ENCODE measurements around the gene FOXM1.

Gene FOXM1

GRCh38 chr12:2877047-2877952 lies at the start of gene FOXM1, which contains the start of gene RHNO1:
Gene FOXM1, minus strand, starts transcription at chr12:2877174. Its CDS starts 2,696 bp downstream, at chr12:2874478.
Gene RHNO1, plus strand, starts transcription at chr12:2877223. Its CDS starts 8,144 bp downstream, at chr12:2885367.
- peak; percentile 55 for DNase-seq (ENCODE audit: low read depth, low spot score)

GRCh38 chr12:2925322-2925995 lies 48.5 kb upstream of the FOXM1 start:
- DNase-seq (ENCODE audit: low read depth, low spot score) = no peak

- no peak for DNase-seq (ENCODE audit: low read depth, low spot score)
Measured at GRCh38 chr12:2924019-2924418, 47.0 kb upstream of the FOXM1 start.

GRCh38 chr12:2923057-2923456 lies 46.1 kb upstream of the FOXM1 start:
- DNase-seq (ENCODE audit: low read depth, low spot score) = no peak

- no peak for DNase-seq (ENCODE audit: low read depth, low spot score)
Measured at GRCh38 chr12:2922329-2922728, 45.4 kb upstream of the FOXM1 start.

GRCh38 chr12:2919249-2919648 lies 42.3 kb upstream of the FOXM1 start:
- no peak for DNase-seq (ENCODE audit: low read depth, low spot score)

GRCh38 chr12:2912216-2912575 lies 35.2 kb upstream of the FOXM1 start:
- DNase-seq (ENCODE audit: low read depth, low spot score) = no peak

GRCh38 chr12:2904260-2904659 lies 27.3 kb upstream of the FOXM1 start:
- DNase-seq (ENCODE audit: low read depth, low spot score) = no peak

- no peak for DNase-seq (ENCODE audit: low read depth, low spot score)
Measured at GRCh38 chr12:2902272-2902880, 25.4 kb upstream of the FOXM1 start.

GRCh38 chr12:2900642-2901041 lies 23.7 kb upstream of the FOXM1 start:
- no peak for DNase-seq (ENCODE audit: low read depth, low spot score)

- DNase-seq (ENCODE audit: low read depth, low spot score) = no peak
Measured at GRCh38 chr12:2897418-2897817, 20.4 kb upstream of the FOXM1 start.

- DNase-seq (ENCODE audit: low read depth, low spot score) = no peak
Measured at GRCh38 chr12:2895511-2895910, 18.5 kb upstream of the FOXM1 start.

- DNase-seq (ENCODE audit: low read depth, low spot score) = no peak
Measured at GRCh38 chr12:2895051-2895451, 18.1 kb upstream of the FOXM1 start.

GRCh38 chr12:2893007-2893406 lies 16.0 kb upstream of the FOXM1 start:
- no peak for DNase-seq (ENCODE audit: low read depth, low spot score)

- no peak for DNase-seq (ENCODE audit: low read depth, low spot score)
Measured at GRCh38 chr12:2892246-2892645, 15.3 kb upstream of the FOXM1 start.

- DNase-seq (ENCODE audit: low read depth, low spot score) = no peak
Measured at GRCh38 chr12:2891240-2892053, 14.5 kb upstream of the FOXM1 start.

GRCh38 chr12:2890388-2891239 lies 13.6 kb upstream of the FOXM1 start, which contains the start of gene TULP3:
Gene TULP3, plus strand, starts transcription at chr12:2890891. Its CDS starts 57 bp downstream, at chr12:2890948.
- DNase-seq (ENCODE audit: low read depth, low spot score) = peak; percentile 96

GRCh38 chr12:2890001-2890387 lies 13.0 kb upstream of the FOXM1 start:
- DNase-seq (ENCODE audit: low read depth, low spot score) = no peak

GRCh38 chr12:2886768-2887450 lies 9.9 kb upstream of the FOXM1 start:
- DNase-seq (ENCODE audit: low read depth, low spot score) = no peak

- no peak for DNase-seq (ENCODE audit: low read depth, low spot score)
Measured at GRCh38 chr12:2884810-2885209, 7.8 kb upstream of the FOXM1 start.

Data from activated naive CD8-positive, alpha-beta T cell treated with anti-CD3 and anti-CD28 coated beads, Interleukin-2, amount 50 U/mL, for 16 hours (primary cell).